Activated CD4-positive, alpha-beta T cell treated with anti-CD3 and anti-CD28 coated beads, Interleukin-10, Interleukin-2, amounts not matched to agents 100 ng/mL and 50 ng/mL, durations not matched to agents 16 hours and 8 hours (primary cell): ENCODE measurements around the gene CEP97.
"Not testable (repeated sequence)": the region's sequence is repeated elsewhere in the genome, so short reads cannot be mapped to it uniquely, and the experiment has no call there.

ENCODE experiments used
- DNase-seq: peaks from one replicate; pipeline ENCODE4 v3.0.0-alpha.2; 2020

Gene CEP97

DNA sequence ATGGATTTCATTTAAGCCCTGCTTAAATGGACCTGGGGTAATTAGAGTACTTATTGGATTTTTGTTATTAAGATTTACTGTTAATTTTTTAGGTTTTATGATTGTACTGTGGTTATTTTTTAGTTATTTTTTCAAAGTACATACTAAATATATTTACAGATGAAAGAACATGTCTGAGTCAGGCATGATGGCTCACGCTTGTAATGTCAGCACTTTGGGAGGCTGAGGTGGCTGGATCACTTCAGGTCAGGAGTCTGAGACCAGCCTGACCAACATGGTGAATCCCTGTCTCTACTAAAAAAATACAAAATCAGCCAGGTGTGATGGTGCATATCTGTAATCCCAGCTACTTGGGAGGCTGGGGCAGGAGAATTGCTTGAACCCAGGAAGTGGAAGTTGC lies 21.7 kb upstream of the CEP97 start:
- no peak for DNase-seq

DNA sequence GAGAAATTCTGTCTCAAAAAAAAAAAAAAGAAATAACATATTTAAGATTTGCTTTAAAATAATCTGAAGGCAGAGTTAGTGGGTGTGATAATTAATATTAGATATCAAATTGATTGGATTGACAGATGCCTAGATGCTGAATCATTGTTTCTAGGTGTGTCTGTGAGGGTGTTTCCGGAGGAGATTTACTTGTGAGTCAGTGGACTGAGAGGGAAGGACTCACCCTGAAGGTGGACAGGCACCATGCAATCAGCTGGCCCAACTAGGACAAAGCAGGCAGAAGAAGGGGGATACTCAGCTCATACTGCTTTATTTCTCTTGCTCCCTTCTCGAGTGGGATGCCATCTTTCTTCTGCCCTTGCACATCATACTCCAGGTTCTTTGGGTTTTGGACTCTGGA lies 21.2 kb upstream of the CEP97 start:
- DNase-seq, result no peak

DNA sequence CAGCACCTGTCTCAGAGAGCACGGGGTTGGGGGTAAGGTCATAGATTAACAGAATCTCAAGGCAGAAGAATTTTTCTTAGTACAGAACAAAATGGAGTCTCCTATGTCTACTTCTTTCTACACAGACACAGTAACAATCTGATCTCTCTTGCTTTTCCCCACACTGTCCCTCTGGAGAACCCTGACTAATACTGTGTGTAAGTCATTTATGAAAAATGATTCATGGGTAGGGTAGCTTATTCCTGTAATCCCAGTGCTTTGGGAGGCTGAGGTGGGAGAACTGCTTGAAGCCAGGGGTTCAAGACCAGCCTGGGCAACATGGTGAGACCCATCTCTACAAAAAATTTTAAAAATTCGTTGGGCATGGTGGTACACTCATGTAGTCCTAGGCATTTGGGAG lies 19.8 kb upstream of the CEP97 start:
- DNase-seq, result not testable (repeated sequence)

DNA sequence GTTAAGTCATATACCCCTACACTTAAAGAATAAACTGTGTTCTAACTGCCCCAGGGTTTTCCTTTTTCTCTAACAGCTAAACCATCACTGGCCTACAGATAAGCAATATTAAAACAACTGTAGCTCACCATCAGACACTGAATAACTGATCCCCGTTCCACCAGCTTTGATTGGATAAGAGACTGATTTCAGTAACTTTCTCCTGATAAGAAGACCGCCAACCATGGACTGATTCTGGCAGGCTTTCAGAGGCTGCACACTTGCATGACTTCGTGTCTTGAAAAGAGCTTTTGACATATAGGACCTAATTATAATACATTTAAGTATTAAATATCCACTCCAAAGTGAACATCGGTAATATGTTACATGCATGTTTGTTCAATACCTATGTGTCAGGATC lies 15.3 kb upstream of the CEP97 start:
- no peak for DNase-seq

DNA sequence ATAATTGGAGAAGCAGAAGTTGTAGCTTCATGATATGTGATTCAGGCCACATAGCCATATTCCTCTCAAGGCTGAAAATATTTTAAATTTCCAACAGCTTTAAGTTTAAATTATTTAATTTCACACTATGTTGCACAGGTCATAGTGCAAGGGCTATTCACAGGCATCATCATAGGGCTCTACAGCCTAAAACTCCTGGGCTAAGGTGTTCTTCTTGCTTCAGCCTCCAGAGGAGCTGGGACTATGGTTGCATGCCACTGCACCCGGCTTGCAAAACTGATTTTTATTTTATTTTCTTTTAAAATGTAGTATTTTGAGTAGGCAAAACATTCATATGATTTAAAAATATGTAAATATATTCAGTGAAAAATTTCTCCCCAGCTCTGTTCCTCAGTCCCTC lies 6.0 kb upstream of the CEP97 start:
- DNase-seq, result no peak

DNA sequence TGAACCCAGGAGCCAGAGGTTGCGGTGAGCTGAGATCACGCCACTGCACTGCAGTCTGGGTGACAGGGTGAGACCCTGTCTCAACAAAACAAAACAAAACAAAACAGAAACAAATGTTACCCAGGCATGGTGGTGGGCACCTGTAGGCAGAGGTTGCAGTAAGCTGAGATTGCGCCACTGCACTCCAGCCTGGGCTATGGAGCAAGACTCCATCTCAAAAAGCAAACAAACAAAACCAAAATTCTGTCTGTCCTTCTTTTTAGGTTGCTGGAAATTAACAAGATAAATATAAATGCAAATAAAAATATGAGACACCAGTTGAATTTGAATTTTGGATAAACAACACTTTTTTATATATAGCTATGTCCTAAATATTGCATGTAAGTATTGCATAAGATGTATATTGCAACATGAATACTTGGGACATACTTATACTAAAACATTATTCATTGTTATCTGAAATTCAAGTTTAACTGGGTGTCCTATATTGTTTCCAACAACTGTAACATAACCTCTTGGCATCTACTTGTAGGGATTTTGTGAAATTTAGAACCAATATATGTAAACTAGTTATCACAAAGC lies 4.7 kb upstream of the CEP97 start:
- no peak for DNase-seq

DNA sequence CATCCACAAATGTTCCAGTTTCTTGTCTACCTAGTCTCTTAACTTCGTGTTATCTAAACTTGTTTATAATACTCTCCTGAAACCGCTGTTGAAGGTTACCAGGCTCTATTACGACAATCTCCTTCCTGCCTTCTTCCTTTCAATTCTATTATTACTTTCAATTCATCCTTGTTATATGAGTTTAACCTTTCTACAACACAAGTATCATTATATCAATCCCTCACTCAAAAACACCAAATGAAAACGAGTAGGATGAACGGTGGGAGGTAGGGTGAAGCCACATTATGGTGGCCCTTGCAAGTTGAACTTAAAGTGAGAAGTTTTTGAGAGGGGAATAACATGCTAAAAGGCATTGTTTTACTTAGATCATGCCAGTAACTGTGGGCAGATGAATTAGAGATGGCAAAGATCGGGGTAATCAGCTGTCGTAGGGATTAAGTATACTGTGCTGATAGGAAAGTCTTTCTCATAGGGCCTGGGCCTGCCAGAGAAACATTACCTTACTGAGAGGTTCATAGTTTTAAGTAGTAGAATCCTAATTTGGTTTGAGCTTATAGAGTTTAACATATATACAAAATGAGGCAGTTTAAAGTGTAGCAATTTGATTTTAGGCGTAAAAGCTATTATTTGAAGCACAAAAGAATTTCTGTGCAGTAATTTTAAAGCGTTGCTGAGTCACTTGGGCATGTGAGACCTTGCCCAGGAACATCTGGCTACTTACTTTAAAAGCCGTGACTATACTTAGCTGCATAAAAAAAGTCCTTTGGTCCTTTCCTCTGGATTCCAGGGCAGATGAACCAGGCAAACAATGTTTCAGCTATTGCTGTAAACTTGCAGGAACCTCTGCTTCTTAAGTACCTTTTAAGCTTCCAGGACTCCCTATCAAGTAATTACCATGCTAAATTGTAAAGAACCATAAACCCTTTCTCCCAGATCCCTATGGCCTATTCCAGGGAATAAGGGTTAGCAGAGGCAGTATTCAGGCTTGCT lies 3.3 kb upstream of the CEP97 start:
- DNase-seq, result peak; percentile 16

DNA sequence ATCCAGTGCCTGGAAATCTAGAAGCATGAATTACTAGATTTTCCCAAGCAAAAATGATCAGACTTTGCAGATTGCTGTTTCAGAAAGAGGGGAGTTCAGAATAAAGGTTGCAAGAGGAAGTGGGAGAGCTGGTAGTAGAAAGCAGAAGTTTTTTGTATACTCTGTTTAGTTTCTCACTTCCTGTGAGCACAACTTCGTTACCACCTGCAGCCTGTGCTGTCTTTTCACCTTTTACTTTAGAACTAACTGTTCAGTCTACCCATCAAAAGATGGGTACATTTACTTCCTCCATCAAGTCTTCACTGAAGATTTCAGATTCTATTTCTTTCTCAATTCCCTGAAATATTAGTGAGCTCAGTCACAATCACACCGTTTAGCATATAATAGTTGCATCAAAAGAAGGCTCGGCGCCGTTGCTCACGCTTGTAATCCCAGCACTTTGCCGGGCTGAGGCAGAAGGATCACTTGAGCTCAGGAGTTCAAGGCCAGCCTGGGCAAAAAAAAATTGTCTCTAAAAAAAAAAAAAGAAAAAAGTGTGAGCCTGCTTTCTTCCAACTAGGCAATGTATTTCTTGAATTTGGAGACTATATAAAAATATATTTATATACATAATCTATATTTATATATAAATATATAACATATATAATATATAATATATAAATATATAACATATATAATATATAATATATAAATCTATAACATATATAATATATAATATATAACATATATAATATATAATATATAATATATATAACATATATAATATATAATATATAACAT lies 1.8 kb upstream of the CEP97 start:
- DNase-seq, result peak; percentile 51

DNA sequence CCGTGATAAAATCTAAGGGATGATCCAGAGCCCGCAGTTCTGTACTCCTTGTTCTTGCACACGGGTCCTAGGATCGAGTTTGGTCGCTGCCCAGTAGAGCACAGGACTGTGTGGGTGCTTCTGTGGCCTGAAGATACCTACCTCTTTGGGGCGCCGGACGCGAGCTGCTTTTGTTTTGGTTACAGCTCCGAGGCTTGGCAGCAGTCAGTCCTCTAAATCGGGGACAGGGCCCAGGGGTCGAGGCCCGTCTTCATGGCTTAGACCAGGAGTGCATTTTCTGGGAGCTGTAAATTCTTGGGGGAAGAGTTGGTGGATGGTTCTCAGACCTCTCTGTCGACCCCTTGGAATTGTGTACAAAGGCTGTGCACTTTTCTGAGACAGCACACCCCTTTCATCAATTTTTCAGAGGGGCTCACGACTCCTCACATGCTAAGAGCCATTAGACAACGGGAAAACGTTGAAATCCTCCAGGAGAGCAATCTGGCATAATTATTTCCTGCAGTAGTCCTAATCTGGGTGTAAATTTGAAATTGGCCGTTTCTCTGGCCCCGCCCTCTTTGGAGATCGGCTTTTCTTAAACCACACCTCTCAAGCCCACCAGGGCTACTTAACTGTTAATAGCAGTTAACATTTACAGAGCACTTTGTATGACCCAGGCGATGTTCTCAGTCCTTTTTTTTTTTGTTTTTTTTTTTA lies 928 bp downstream of the CEP97 start:
- peak; percentile 28 for DNase-seq

DNA sequence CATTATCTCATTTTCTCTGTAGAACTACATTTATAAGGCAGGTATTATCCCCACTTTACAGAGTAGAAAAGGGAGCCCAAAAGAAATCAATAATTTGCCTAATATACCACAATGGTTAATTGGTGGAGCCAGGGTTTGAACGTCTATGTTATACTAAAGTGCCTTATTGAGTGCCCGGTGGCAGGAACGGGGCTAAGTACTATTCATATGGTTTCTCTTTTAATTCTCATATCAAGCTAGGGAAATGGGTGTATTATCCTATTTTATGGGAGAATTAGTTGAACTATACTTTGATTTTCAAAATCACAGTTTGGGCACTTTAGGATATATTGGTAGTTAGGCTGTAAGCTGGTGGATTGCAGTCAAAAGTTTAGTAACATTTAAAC lies 1.5 kb downstream of the CEP97 start:
- no peak for DNase-seq

DNA sequence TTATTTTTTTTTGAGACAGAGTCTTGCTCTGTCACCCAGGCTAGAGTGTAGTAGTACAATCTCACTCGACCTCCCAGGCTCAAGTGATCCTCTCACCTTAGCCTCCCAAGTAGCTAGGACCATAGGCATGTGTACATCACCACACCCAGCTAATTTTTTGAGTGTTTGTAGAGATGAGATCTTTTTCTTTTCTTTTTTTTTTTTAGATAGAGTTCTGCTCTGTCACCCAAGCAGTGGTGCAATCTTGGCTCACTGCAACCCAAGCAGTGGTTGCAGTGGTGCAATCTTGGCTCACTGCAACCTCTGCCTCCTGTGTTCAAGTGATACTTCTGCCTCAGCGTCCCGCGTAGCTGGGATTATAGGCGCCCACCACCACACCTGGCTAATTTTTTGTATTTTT lies 5.2 kb downstream of the CEP97 start:
- DNase-seq, result no peak

DNA sequence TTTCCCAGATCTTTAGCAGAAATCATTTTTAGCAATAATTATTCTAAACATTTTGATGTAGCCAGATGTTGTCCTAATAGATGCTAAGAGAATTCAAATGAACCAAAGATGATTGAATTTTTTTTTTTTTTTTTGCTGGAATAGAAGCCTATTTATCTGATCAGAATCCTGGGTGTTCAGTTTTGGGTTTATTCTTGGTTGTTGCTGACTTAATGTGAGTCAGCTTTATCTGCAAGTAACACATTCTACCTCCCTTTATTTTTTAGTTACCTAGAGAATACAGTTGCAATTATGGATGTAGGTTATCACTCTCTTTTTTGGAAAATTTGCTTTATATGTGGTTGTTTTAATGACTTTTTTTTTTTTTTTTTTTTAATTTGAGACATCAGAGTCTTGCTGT lies 6.4 kb downstream of the CEP97 start:
- DNase-seq, result no peak

DNA sequence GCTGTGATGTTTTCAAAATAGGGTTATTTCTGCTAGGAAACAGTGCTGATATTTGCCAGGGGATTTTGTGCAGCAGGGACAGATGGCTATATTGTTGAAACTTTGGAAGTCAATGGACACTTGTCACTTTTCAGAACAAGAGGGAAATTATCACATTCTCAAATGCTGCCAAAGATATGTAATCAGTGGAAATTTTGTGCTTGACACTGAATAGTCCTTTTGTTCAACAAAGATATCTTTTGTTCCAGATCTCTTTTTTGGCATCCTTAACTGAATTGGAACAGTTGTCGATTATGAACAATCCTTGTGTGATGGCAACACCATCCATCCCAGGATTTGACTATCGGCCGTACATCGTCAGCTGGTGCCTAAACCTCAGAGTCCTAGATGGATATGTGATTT lies 7.8 kb downstream of the CEP97 start:
- DNase-seq, result no peak

DNA sequence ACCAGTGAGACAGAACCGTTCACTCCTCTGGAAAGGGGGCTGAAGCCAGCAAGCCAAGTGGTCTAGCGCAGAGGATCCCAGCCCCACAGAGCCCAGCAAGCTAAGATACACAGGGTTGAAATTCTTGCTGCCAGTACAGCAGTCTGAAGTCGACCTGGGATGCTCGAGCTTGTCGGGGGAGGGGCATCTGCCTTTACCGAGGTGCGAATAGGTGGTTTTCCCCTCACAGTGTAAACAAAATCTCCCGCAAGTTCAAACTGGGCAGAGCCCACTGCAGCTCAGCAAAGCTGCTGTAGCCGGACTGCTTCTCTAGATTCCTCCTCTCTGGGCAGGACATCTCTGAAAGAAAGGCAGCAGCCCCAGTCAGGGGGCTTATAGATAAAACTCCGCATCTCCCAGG lies 11.4 kb downstream of the CEP97 start:
- no peak for DNase-seq

DNA sequence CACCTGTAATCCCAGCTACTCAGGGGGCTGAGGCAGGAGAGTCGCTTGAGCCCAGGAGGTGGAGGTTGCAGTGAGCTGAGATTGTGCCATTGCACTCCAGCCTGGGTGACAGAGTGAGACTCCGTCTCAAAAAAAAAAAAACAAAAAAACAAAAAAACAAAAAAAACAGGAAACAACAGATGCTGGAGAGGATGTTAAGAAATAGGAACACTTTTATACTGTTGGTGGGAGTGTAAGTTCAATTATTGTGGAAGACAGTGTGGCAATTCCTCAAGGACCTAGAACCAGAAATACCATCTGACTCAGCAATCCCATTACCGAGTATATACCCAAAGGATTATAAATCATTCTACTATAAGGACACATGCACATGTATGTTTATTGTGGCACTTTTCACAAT lies 17.5 kb downstream of the CEP97 start:
- not testable (repeated sequence) for DNase-seq

DNA sequence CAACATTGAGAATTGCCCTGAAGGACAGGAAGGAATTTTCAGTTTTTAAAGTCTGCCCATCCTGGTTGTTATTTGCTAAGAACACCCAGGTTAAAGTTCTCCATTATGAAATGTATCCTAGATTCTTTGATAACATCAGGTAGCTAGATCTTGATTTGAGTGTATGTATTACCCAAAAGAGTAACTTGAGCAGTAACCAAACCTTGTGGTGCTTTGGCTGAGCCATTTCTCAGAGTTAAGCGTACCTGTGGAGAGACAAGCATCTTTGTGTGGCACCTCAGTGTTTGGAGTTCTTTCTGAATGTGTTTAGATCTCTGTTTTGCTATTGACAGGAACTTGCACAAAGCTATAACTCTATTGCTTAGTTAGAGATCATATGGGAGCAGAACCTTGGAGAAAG lies 20.4 kb downstream of the CEP97 start:
- no peak for DNase-seq

DNA sequence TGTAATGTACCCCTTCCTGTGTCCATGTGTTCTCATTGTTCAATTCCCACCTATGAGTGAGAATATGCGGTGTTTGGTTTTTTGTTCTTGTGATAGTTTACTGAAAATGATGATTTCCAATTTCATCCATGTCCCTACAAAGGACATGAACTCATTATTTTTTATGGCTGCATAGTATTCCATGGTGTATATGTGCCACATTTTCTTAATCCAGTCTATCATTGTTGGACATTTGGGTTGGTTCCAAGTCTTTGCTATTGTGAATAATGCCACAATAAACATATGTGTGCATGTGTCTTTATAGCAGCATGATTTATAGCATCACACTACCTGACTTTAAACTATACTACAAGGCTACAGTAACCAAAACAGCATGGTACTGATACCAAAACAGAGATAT lies 21.5 kb downstream of the CEP97 start:
- not testable (repeated sequence) for DNase-seq

DNA sequence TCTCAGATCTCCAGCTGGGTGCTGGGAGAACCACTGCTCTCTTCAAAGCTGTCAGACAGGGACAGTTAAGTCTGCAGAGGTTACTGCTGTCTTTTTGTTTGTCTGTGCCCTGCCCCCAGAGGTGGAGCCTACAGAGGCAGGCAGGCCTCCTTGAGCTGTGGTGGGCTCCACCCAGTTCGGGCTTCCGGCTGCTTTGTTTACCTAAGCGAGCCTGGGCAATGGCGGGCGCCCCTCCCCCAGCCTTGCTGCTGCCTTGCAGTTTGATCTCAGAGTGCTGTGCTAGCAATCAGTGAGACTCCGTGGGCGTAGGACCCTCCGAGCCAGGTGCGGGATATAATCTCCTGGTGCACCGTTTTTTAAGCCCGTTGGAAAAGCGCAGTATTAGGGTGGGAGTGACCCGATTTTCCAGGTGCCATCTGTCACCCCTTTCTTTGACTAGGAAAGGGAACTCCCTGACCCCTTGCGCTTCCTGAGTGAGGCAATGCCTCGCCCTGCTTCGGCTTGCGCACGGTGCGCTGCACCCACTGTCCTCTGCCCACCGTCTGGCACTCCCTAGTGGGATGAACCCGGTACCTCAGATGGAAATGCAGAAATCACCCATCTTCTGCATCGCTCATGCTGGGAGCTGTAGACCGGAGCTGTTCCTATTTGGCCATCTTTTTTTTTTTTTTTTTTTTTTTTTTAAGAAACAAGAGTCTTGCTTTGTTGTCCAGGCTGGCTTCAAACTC lies 29.1 kb downstream of the CEP97 start:
- peak; percentile 18 for DNase-seq

DNA sequence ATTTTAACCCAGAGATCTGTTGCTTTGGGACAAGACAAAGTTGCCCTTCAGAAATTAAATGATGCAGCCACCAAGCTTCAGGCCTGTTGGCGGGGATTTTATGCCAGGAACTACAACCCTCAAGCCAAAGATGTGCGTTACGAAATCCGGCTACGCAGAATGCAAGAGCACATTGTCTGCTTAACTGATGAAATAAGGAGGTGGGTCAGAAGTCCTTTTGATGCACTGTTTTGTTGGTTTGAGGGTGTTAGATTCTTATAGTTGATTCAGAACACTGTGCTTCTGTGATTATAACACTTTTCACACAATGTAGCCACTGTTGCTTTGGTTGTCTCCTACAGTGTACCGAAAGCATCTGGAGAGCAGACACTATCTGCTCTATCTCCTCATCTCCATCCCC lies 33.8 kb downstream of the CEP97 start:
- no peak for DNase-seq

DNA sequence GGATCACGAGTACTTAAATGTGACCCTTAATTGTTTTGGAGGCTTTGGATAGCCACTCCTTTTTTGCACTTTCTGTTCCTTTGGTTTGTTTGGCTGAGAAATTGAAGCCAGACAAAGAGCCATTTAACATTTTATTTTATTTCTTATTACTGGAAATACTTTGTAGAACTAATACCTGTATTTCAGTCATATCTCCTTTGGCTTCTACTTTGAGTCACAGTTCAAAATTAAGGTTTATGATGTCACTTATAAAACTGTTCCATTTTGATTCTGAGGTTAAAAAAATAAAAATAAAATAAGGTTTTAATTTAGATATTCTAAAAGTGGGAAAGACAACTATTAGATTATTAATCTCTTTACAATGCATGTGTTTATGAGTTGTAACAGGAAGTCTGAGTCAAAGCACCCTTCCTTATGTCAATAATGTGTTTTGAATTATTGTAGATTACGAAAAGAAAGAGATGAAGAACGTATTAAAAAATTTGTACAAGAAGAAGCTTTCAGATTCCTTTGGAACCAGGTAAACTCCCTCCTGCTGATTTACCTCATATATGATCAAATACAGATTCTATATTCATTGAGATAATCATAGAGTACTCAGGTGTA lies 37.7 kb downstream of the CEP97 start:
- no peak for DNase-seq

DNA sequence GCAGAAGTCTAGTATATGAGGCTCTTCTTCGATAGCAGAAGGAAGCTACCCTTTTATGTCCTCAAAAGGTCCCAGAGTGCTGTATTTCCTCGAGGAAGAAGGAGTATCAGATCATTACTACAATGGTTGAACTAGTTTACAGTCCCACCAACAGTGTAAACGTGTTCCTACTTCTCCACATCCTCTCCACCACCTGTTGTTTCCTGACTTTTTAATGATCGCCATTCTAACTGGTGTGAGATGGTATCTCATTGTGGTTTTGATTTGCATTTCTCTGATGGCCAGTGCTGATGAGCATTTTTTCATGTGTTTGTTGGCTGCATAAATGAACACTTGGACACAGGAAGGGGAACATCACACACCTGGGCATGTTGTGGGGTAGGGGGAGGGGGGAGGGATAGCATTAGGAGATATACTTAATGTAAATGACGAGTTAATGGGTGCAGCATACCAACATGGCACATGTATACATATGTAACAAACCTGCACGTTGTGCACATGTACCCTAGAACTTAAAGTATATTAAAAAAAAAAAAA lies 53.4 kb downstream of the CEP97 start:
- DNase-seq, result not testable (repeated sequence)
